Measurements from ENCODE around the gene TEKT2.

The TEKT2 gene

DNA sequence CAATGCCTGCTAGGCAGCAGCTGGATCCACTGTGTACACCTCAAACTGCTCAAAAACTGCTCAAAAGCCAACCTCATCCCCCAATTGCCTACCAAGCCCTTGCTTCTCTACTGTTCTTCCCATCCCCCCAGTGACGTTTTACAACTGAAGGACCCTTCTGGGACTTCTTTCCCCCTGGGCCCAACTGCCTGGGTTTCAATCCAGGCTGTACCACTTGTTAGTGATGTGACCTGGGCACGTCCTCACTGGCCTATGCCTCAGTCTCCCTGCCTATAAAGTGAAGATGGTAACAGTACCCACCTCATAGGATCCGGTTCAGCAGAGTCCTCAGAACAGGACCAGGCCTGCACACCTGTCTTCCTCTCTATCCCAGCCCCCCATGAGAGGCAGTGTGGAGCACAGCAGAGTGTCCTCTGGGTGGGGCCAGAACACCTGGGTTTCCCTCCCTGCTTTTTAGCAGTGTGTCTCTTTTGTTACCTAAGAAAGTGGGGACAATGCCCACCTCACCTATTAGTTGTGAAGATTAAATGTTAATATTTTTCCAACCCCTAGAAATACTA lies 1.9 kb upstream of the TEKT2 start:
- H3K9me3 ChIP-seq (ENCODE audit: insufficient read depth, low read length), result no peaks in the 10 kb centered on the region
- peaks cover 12% of the 10 kb centered on the region for H3K4me1 ChIP-seq (ENCODE audit: insufficient read depth, insufficient read length)
- no peak overlapping the region for H3K4me3 ChIP-seq (ENCODE audit: insufficient read length, low read depth)
- peaks cover 9% of the 10 kb centered on the region for H3K27me3 ChIP-seq (ENCODE audit: insufficient read depth, insufficient read length)
- DNase-seq (ENCODE audit: low read depth, low spot score), result no peak
- no peaks in the 10 kb centered on the region for H3K36me3 ChIP-seq (ENCODE audit: insufficient read depth, insufficient read length, low read length)
- TF ChIP-seq ZNF274 (IDR thresholded peaks at IDR 0.05; ENCODE audit: low read depth, low read length), result no peak
- TF ChIP-seq YY1 (IDR thresholded peaks at IDR 0.05; ENCODE audit: insufficient read depth, insufficient read length), result no peak
- TF ChIP-seq SUZ12 (IDR thresholded peaks at IDR 0.05; ENCODE audit: extremely low read depth, insufficient read depth, insufficient read length), result no peak
- no peak overlapping the region for H3K9ac ChIP-seq (ENCODE audit: insufficient read length, low read depth)

DNA sequence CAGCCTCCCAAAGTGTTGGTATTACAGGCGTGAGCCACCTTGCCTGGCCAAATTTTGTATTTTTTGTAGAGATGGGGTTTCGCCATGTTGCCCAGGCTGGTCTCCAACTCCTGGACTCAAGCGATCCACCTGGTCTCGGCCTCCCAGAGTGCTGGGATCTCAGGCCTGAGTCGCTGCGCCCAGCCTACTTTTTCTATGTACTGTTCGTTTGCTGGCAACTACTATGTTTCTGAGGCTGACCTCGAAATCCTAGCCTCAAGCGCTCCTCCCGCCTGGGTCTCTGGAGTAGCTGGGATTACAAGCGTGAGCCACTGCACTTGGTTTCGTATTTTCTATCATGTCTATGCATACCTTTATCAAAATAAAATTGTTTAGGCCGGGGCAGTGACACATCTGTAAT lies 675 bp upstream of the TEKT2 start:
- DNase-seq (ENCODE audit: low read depth, low spot score), result no peak
- peaks cover 9% of the 10 kb centered on the region for H3K27me3 ChIP-seq (ENCODE audit: insufficient read depth, insufficient read length)
- no peaks in the 10 kb centered on the region for H3K36me3 ChIP-seq (ENCODE audit: insufficient read depth, insufficient read length, low read length)
- H3K4me1 ChIP-seq (ENCODE audit: insufficient read depth, insufficient read length), result peaks cover 23% of the 10 kb centered on the region
- TF ChIP-seq ZNF274 (IDR thresholded peaks at IDR 0.05; ENCODE audit: low read depth, low read length) (no peak), SUZ12 (IDR thresholded peaks at IDR 0.05; ENCODE audit: extremely low read depth, insufficient read depth, insufficient read length) (no peak), YY1 (IDR thresholded peaks at IDR 0.05; ENCODE audit: insufficient read depth, insufficient read length) (no peak)
- H3K9me3 ChIP-seq (ENCODE audit: insufficient read depth, low read length), result no peaks in the 10 kb centered on the region
- no peak overlapping the region for H3K9ac ChIP-seq (ENCODE audit: insufficient read length, low read depth)
- H3K4me3 ChIP-seq (ENCODE audit: insufficient read length, low read depth), result no peak overlapping the region

DNA sequence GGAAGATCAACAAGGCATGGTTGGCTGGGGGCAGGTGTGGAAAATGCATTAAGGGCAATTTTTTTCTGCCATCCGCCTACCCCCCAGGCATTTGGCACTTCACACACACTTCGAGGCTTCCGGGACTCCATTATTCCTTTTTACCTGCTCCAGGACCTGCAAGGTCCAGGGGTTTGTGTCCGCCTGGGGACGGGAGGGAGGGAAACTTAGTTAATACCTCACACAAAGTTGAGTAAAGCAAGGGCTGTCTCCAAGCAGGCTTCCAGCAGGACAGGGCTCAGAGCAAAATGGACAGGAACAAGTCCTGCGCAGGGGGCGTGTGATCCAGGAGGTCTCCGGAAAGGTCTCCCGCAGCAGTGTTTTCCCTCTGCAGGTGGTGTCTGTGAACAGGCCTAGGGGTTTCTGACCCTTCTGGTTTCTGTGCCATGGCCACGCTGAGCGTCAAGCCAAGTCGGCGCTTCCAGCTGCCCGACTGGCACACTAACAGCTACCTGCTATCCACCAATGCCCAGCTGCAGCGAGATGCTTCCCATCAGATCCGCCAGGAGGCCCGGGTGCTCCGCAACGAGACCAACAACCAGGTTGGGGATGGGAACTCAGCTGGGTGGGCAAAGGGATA lies 712 bp downstream of the TEKT2 start:
- peaks cover 9% of the 10 kb centered on the region for H3K27me3 ChIP-seq (ENCODE audit: insufficient read depth, insufficient read length)
- H3K9ac ChIP-seq (ENCODE audit: insufficient read length, low read depth), result peak overlapping the region; percentile 79
- no peak for DNase-seq (ENCODE audit: low read depth, low spot score)

DNA sequence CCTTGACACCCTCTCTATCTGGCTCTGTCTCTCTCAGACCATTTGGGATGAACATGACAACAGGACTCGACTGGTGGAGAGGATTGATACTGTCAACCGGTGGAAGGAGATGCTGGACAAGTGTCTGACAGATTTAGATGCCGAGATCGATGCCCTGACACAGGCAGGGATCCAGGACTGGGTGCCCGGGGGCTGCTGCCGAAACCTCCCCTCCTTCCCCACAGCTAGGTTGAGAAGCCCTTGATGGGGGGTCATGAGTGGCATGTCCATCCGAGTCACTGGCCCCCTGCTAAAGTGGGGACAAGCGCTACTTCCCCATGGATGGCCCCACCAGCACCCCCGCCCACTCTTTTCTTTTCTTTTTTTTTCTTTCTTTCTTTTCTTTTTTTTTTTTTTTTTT lies 1.2 kb downstream of the TEKT2 start:
- no peak for DNase-seq (ENCODE audit: low read depth, low spot score)
- TF ChIP-seq ZNF274 (IDR thresholded peaks at IDR 0.05; ENCODE audit: low read depth, low read length) (no peak), YY1 (IDR thresholded peaks at IDR 0.05; ENCODE audit: insufficient read depth, insufficient read length) (no peak), SUZ12 (IDR thresholded peaks at IDR 0.05; ENCODE audit: extremely low read depth, insufficient read depth, insufficient read length) (no peak)
- no peaks in the 10 kb centered on the region for H3K9me3 ChIP-seq (ENCODE audit: insufficient read depth, low read length)
- H3K4me3 ChIP-seq (ENCODE audit: insufficient read length, low read depth), result no peak overlapping the region
- peak overlapping the region; percentile 79 for H3K9ac ChIP-seq (ENCODE audit: insufficient read length, low read depth)
- peaks cover 33% of the 10 kb centered on the region for H3K4me1 ChIP-seq (ENCODE audit: insufficient read depth, insufficient read length)
- peaks cover 8% of the 10 kb centered on the region for H3K36me3 ChIP-seq (ENCODE audit: insufficient read depth, insufficient read length, low read length)
- H3K27me3 ChIP-seq (ENCODE audit: insufficient read depth, insufficient read length), result peaks cover 9% of the 10 kb centered on the region

More for the DNA sequence above, 712 bp downstream of the TEKT2 start:
- no peaks in the 10 kb centered on the region for H3K9me3 ChIP-seq (ENCODE audit: insufficient read depth, low read length)
- H3K36me3 ChIP-seq (ENCODE audit: insufficient read depth, insufficient read length, low read length), result peaks cover 3% of the 10 kb centered on the region
- peak overlapping the region; percentile 49 for H3K4me3 ChIP-seq (ENCODE audit: insufficient read length, low read depth)
- peaks cover 29% of the 10 kb centered on the region for H3K4me1 ChIP-seq (ENCODE audit: insufficient read depth, insufficient read length)
- TF ChIP-seq YY1 (IDR thresholded peaks at IDR 0.05; ENCODE audit: insufficient read depth, insufficient read length) (no peak), ZNF274 (IDR thresholded peaks at IDR 0.05; ENCODE audit: low read depth, low read length) (no peak), SUZ12 (IDR thresholded peaks at IDR 0.05; ENCODE audit: extremely low read depth, insufficient read depth, insufficient read length) (no peak)

DNA sequence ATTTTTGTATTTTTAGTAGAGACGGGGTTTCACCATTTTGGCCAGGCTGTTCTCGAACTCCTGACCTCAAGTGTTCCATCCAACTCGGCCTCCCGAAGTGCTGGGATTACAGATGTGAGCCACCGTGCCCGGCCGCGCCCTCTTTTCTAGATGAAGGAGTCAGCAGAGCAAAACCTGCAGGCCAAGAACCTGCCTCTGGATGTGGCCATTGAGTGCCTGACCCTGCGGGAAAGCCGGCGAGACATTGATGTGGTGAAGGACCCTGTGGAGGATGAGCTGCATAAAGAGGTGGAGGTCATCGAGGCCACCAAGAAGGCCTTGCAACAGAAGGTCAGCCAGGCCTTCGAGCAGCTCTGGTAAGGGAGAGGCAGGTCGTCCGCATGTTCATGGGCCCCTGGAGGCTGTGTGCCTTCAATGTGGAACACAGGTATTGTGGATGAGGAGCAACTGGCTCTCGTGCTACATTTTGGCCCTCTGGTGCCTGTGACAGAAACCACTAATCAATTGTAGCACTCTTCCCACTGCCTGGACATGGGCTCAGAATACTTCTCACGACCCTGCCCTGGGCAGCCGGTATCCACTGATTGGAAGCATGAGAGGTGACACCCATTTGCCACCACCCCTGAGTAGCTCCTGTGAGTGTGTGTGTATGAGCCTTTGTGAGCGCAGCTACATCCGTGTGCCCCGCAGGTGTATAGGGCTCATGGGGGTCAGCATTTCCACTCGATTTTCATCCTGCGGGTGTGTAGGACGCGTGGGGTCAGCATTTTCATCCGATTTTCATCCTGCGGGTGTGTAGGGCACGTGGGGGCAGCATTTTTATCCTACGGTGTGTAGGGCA lies 2.0 kb downstream of the TEKT2 start:
- no peak for TF ChIP-seq SUZ12 (IDR thresholded peaks at IDR 0.05; ENCODE audit: extremely low read depth, insufficient read depth, insufficient read length)
- no peak for TF ChIP-seq YY1 (IDR thresholded peaks at IDR 0.05; ENCODE audit: insufficient read depth, insufficient read length)
- TF ChIP-seq ZNF274 (IDR thresholded peaks at IDR 0.05; ENCODE audit: low read depth, low read length), result no peak
- Histone ChIP-seq H3K9ac (ENCODE audit: insufficient read length, low read depth) (peak overlapping the region; percentile 15), H3K4me3 (ENCODE audit: insufficient read length, low read depth) (no peak overlapping the region), H3K4me1 (ENCODE audit: insufficient read depth, insufficient read length) (peaks cover 33% of the 10 kb centered on the region), H3K36me3 (ENCODE audit: insufficient read depth, insufficient read length, low read length) (peaks cover 16% of the 10 kb centered on the region), H3K9me3 (ENCODE audit: insufficient read depth, low read length) (no peaks in the 10 kb centered on the region), H3K27me3 (ENCODE audit: insufficient read depth, insufficient read length) (peaks cover 9% of the 10 kb centered on the region)
- DNase-seq (ENCODE audit: low read depth, low spot score), result no peak

DNA sequence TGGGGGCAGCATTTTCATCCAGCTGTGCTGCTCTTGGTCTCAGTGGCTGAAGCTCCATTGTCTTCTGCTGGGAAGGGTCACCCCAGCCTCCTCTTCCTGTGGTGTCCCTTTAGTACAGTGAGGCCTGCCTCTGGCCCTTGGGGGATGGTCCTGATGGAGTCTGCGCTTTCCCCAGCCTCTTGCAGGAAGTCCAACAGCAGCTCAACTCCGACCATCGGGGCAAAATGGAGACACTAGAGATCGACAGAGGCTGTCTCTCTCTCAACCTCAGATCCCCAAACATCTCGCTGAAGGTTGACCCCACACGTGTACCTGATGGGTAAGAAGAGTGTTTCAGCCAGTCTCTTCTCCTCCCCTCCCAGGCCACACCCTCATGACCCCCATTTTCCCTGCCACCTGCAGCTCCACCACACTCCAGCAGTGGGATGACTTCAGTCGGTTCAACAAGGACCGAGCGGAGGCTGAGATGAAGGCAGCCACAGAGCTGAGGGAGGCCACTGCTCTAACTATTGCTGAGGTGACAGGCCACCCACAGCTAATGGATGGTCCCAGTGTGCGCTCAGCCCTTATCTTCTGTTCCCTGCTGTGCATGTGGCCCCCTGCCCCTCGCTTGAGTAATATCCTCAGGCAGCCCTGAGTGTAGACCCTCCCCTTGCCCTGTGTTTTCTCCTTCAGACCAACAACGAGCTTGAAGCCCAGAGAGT lies 2.8 kb downstream of the TEKT2 start:
- Histone ChIP-seq H3K9ac (ENCODE audit: insufficient read length, low read depth) (no peak overlapping the region), H3K36me3 (ENCODE audit: insufficient read depth, insufficient read length, low read length) (peaks cover 24% of the 10 kb centered on the region), H3K4me3 (ENCODE audit: insufficient read length, low read depth) (no peak overlapping the region), H3K9me3 (ENCODE audit: insufficient read depth, low read length) (no peaks in the 10 kb centered on the region), H3K27me3 (ENCODE audit: insufficient read depth, insufficient read length) (peaks cover 9% of the 10 kb centered on the region), H3K4me1 (ENCODE audit: insufficient read depth, insufficient read length) (peaks cover 33% of the 10 kb centered on the region)
- TF ChIP-seq ZNF274 (IDR thresholded peaks at IDR 0.05; ENCODE audit: low read depth, low read length) (no peak), YY1 (IDR thresholded peaks at IDR 0.05; ENCODE audit: insufficient read depth, insufficient read length) (no peak), SUZ12 (IDR thresholded peaks at IDR 0.05; ENCODE audit: extremely low read depth, insufficient read depth, insufficient read length) (no peak)
- DNase-seq (ENCODE audit: low read depth, low spot score), result no peak
